ENCODE results near the gene MFAP1. TPM values are rescaled to one million over a fixed set of nuclear protein-coding genes. Genes with fewer than 3 reads are reported as not detected.
"Not testable (repeated sequence)": the region's sequence is repeated elsewhere in the genome, so short reads cannot be mapped to it uniquely, and the experiment has no call there.

MFAP1 gene
- total RNA-seq, 1 donor from 2014 or later = 35.7 TPM

DNA sequence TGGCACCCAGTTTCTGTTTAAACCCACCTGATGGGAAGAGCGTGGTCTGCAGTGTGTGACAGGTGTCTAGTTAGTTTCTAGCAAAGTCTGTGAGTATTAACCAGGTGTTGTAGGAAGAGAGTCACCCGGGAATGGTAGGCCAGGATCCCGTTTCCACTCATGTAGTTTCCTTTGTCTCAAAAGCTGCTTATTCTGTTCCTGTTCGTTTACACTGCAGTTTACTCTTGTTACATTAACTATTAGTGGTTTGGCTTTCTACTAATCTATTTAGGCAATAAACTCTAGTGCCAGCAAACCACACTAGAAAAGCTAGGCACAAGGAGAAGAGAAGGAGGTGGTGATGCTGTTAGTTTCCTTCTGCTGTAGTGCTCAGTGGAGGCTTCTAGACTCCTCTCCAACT is 35.1 kb upstream of the MFAP1 start:
- DNase-seq (ENCODE audit: low read depth) = no peak
- TF ChIP-seq, protein P1, sequence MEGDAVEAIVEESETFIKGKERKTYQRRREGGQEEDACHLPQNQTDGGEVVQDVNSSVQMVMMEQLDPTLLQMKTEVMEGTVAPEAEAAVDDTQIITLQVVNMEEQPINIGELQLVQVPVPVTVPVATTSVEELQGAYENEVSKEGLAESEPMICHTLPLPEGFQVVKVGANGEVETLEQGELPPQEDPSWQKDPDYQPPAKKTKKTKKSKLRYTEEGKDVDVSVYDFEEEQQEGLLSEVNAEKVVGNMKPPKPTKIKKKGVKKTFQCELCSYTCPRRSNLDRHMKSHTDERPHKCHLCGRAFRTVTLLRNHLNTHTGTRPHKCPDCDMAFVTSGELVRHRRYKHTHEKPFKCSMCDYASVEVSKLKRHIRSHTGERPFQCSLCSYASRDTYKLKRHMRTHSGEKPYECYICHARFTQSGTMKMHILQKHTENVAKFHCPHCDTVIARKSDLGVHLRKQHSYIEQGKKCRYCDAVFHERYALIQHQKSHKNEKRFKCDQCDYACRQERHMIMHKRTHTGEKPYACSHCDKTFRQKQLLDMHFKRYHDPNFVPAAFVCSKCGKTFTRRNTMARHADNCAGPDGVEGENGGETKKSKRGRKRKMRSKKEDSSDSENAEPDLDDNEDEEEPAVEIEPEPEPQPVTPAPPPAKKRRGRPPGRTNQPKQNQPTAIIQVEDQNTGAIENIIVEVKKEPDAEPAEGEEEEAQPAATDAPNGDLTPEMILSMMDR (conservative IDR thresholded peaks at IDR 0.05; ENCODE audit: low read depth, low read length) = no peak
- no peak overlapping the region for H3K4me3 ChIP-seq (ENCODE audit: low read depth, low read length)

DNA sequence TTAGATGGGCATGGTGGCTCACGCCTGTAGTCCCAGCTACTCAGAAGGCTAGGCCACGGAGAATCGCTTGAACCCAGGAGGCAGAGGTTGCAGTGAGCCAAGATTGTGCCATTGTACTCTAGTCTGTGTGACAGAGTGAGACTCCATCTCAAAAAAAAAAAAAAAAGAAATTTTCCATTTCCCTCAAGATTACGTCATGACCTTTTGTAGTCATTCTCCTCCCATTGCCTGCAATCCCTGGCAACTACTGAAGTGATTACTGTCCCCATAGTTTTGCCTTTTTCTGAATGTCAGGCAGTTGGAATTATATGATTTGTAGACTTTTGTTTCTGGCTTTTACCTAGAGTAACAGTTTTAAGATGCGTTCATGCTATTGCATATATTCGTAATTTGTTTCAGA is 30.3 kb upstream of the MFAP1 start:
- no peak overlapping the region for H3K4me3 ChIP-seq (ENCODE audit: low read depth, low read length)
- TF ChIP-seq, protein P1 (conservative IDR thresholded peaks at IDR 0.05; ENCODE audit: low read depth, low read length) = no peak
- no peak for DNase-seq (ENCODE audit: low read depth)

DNA sequence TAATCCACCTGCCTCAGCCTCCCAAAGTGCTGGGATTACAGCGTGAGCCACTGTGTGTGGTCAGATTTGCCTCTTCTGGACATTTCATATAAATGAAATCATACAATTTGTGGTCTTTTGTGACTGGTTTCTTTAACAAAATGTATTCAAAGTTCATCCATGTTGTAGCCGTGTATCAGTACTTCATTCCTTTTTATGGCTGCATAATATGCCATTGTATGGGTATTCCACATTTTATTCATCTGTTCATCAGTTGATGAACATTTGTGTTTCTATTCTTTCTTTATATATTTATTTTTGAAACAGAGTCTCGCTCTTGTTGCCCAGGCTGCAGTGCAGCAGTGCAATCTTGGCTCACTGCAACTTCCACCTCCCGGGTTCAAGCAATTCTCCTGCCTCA is 28.1 kb upstream of the MFAP1 start:
- H3K4me3 ChIP-seq (ENCODE audit: low read depth, low read length) = no peak overlapping the region
- no peak for DNase-seq (ENCODE audit: low read depth)

DNA sequence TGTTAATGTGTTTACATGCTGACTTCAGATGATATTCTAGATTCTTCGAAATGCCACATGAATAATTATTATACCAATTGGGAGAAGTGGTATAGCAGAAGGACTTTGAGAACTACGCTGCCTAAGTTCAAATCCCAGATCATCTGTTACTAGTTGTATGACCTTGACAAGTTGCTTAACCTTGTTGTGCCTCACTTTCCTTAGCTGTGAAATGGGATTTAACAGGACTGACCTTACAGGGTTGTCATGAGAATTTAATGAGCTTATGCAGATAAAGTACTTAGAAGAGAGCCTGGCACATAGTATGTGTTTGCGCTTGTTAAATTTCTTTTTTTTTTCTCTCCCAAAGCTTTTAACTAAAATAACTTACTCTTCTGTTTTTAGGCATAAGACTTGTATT is 26.8 kb upstream of the MFAP1 start:
- H3K4me3 ChIP-seq (ENCODE audit: low read depth, low read length) = no peak overlapping the region
- TF ChIP-seq, protein P1 (conservative IDR thresholded peaks at IDR 0.05; ENCODE audit: low read depth, low read length) = no peak
- DNase-seq (ENCODE audit: low read depth) = no peak

More for the DNA sequence above, 28.1 kb upstream of the MFAP1 start:
- TF ChIP-seq, protein P1 (conservative IDR thresholded peaks at IDR 0.05; ENCODE audit: low read depth, low read length) = no peak

DNA sequence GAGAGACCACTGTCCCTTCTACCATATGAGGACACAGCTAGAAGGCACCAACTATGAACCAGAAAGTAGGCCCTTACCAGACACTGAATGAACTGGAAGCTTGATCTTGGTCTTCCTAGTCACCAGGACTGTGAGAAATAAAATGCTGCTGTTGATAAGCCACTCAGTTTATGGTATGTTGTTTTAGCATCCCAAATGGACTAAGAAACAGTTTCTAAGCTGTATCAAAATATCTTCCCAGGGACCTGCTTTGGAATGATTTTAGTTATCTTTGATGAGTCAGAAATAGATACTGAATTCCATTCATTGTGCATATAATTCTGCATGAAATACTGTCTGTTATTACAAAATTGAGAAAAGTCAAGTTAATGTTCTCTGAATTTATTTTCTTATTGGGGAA is 20.9 kb upstream of the MFAP1 start:
- TF ChIP-seq, protein P1 (conservative IDR thresholded peaks at IDR 0.05; ENCODE audit: low read depth, low read length) = no peak
- no peak overlapping the region for H3K4me3 ChIP-seq (ENCODE audit: low read depth, low read length)
- DNase-seq (ENCODE audit: low read depth) = no peak

DNA sequence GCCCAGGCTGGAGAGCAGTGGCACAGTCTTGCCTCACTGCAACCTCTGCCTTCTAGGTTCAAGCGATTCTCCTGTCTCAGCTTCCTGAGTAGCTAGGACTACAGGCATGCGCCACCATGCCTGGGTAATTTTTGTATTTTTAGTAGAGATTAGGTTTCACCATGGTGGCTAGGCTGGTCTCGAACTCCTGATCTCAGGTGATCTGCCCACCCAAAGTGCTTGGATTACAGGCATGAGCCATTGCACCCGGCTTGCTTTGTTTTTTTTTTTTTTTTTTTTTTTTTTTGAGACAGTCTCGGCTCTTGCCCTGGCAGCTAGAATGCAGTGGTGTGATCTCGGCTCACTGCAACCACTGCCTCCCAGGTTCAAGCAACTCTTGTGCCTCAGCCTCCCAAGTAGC is 8.0 kb upstream of the MFAP1 start:
- DNase-seq (ENCODE audit: low read depth); H3K4me3 ChIP-seq (ENCODE audit: low read depth, low read length): not testable (repeated sequence)

DNA sequence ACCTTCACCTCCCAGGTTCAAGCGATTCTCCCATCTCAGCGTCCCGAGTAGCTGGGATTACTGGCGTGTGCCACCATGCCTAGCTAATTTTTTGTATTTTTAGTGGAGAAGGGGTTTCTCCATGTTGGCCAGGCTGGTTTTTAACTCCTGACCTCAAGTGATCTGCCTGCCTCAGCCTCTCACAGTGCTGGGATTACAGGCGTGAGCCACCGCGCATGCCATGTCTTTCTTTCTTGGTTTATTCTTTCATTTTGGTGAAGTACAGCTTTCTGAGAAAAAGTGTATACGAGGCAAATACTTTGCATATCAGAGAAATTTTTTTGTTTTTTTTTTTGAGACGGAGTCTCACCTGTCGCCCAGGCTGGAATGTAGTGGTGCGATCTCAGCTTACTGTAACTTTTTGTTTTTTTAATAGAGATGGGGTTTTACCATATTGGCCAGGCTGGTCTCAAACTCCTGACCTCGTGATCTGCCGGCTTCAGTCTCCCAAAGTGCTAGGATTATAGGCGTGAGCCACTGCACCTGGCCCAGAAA is 7.1 kb upstream of the MFAP1 start:
- H3K4me3 ChIP-seq (ENCODE audit: low read depth, low read length); DNase-seq (ENCODE audit: low read depth): not testable (repeated sequence)

DNA sequence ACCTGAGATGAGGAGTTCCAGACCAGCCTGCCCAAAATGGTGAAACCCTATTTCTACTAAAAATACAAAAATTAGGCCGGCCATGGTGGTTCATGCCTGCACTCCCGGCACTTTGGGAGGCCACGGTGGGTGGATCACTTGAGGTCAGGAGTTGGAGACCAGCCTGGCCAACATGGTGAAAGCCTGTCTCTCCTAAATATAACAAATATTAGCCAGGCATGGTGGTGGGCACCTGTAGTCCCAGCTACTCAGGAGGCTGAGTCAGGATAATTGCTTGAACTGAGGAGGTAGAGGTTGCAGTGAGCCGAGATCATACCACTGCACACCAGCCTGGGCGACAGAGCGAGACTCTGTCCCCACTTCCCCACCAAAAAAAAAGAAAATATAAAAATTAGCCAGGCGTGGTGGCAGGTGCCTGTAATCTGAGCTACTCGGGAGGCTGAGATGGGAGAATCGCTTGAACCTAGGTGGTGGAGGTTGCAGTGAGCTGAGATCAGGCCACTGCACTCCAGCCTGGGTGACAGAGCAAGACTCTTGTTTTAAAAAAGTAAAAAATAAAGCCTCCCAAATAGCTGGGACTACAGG is 6.3 kb upstream of the MFAP1 start:
- DNase-seq (ENCODE audit: low read depth); H3K4me3 ChIP-seq (ENCODE audit: low read depth, low read length): not testable (repeated sequence)

DNA sequence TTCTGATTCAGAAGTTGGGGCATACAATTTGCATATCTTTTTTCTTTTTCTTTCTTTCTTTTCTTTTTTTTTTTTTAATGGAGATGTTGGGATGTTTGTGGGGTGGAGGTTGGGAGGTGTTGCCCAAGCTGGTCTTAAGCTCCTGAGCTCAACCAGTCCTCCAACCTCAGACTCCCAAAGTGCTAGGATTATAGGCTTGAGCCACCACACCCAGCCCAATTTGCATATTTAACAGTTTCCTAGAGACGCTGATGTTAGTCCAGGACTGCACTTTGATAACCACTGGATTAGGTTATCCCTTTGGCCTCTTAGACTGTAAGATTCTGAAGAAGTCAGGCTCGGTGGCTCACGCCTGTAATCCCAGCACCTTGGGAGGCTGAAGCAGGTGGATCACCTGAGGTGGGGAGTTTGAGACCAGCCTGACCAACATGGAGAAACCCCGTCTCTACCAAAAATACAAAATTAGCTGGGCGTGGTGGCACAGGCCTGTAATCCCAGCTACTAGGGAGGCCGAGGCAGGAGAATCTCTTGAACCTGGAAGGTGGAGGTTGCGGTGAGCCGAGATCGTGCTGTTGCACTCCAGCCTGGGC is 5.6 kb upstream of the MFAP1 start:
- DNase-seq (ENCODE audit: low read depth); H3K4me3 ChIP-seq (ENCODE audit: low read depth, low read length): not testable (repeated sequence)
